ENCODE data around the gene ALPG. TPM values are rescaled to one million over a fixed set of nuclear protein-coding genes. Genes with fewer than 3 reads are reported as not detected.

Gene ALPG
- total and polyA plus RNA-seq, 2 of the 4 experiments (the other 2 are of a cell fraction): not detected

- Histone ChIP-seq H3K9me3 (ENCODE audit: control insufficient read depth, insufficient read depth, low read length) (peaks cover 5% of the 10 kb centered on the region; the same call in 1 of the 2 replicates), H3K27me3 (ENCODE audit: control insufficient read depth, insufficient read depth, low read length) (peaks cover 87% of the 10 kb centered on the region), H3K4me3 (ENCODE audit: insufficient read depth, low read depth, low read length) (no peak overlapping the region), H3K14ac (replicated peaks; ENCODE audit: low read depth, low read length) (no peak overlapping the region), H3K36me3 (ENCODE audit: control insufficient read depth, insufficient read depth, low read length) (no peaks in the 10 kb centered on the region), H3K9me1 (ENCODE audit: insufficient read depth, low read length) (no peaks in the 10 kb centered on the region), H2BK15ac (ENCODE audit: low read depth, low read length) (no peak overlapping the region), H2AFZ (replicated peaks; ENCODE audit: low read length, poor library complexity) (no peak overlapping the region), H4K5ac (ENCODE audit: low read depth, low read length) (no peak overlapping the region), H3K27ac (ENCODE audit: insufficient read depth, low read length) (no peak overlapping the region), H3K56ac (ENCODE audit: extremely low read depth, insufficient read depth, low read length) (no peak overlapping the region), H2BK20ac (ENCODE audit: low read depth, low read length) (no peak overlapping the region), H2BK5ac (ENCODE audit: low read depth, low read length, poor library complexity, severe bottlenecking) (no peak overlapping the region), H3K23ac (ENCODE audit: low read depth, low read length) (no peak overlapping the region), H4K91ac (ENCODE audit: insufficient read depth, low read depth, low read length) (no peak overlapping the region), H2BK120ac (ENCODE audit: low read depth, low read length) (no peak overlapping the region), H3K4ac (ENCODE audit: low read depth, low read length) (no peak overlapping the region), H3K9ac (ENCODE audit: low read depth, low read length) (no peak overlapping the region), H3K4me1 (ENCODE audit: control insufficient read depth, insufficient read depth, low read length) (no peaks in the 10 kb centered on the region), H3K18ac (ENCODE audit: low read depth, low read length) (no peak overlapping the region), H2AK9ac (replicated peaks; ENCODE audit: low read depth, low read length, poor library complexity) (no peak overlapping the region), H3K79me1 (ENCODE audit: low read depth in 1 of 2, low read length in 2 of 2) (no peaks in the 10 kb centered on the region), H4K20me1 (ENCODE audit: insufficient read depth, low read length) (no peaks in the 10 kb centered on the region; the same call in 1 of the 2 replicates), H2AK5ac (ENCODE audit: low read depth, low read length) (no peak overlapping the region), H3K4me2 (ENCODE audit: low read depth, low read length) (no peak overlapping the region), H4K8ac (ENCODE audit: low read depth in 2 of 2, low read length in 2 of 2) (no peak overlapping the region)
- WGBS, 2 experiments (ENCODE audit: extremely low coverage in 2 of 2, insufficient read length in 1 of 2): 57% methylated on average over 1 of the region's 5 CpGs; no CpG with 5 or more reads in 1 of the 2 experiments
- in situ Hi-C loops (cut with MboI; ENCODE audit: low sequenced_read_pairs) (no loop called here), intact Hi-C loops (cut with micrococcal nuclease) (no loop called here), dilution Hi-C loops (cut with HindIII; ENCODE audit: low sequenced_read_pairs, unreplicated experiment) (no loop called here)
- CTCF ChIA-PET: no interaction called here
- POLR2A ChIA-PET (ENCODE audit: unreplicated experiment): no interaction called here
- no TSS peak for BruUV-seq (replicated peaks)
- DNase-seq: no peak
- no peak for ATAC-seq (ENCODE audit: low read depth)
- TF ChIP-seq BHLHE40 (IDR thresholded peaks at IDR 0.05; ENCODE audit: low read depth, low read length) (no peak), FOS (IDR thresholded peaks at IDR 0.05; ENCODE audit: low read depth, low read length) (no peak), MAZ (IDR thresholded peaks at IDR 0.05; ENCODE audit: borderline replicate concordance, low read depth, low read length) (no peak), POLR2A (IDR thresholded peaks at IDR 0.05; ENCODE audit: low read depth, low read length) (no peak), ELK1 (IDR thresholded peaks at IDR 0.05; ENCODE audit: borderline replicate concordance, low read depth, low read length) (no peak), CEBPB (IDR thresholded peaks at IDR 0.05; ENCODE audit: low read depth, low read length) (no peak), RAD21 (IDR thresholded peaks at IDR 0.05; ENCODE audit: low read length) (no peak), RCOR1 (IDR thresholded peaks at IDR 0.05; ENCODE audit: insufficient replicate concordance, low read length) (no peak), NFE2L2 (IDR thresholded peaks at IDR 0.05; ENCODE audit: low read depth, low read length) (no peak), SMC3 (IDR thresholded peaks at IDR 0.05; ENCODE audit: low read depth, low read length) (no peak), RFX5 (IDR thresholded peaks at IDR 0.05; ENCODE audit: low read depth, low read length) (no peak), MAFK (IDR thresholded peaks at IDR 0.05; ENCODE audit: low read depth, low read length) (no peak), MXI1 (IDR thresholded peaks at IDR 0.05; ENCODE audit: borderline replicate concordance, low read depth, low read length) (no peak)
- TF ChIP-seq, protein P1, sequence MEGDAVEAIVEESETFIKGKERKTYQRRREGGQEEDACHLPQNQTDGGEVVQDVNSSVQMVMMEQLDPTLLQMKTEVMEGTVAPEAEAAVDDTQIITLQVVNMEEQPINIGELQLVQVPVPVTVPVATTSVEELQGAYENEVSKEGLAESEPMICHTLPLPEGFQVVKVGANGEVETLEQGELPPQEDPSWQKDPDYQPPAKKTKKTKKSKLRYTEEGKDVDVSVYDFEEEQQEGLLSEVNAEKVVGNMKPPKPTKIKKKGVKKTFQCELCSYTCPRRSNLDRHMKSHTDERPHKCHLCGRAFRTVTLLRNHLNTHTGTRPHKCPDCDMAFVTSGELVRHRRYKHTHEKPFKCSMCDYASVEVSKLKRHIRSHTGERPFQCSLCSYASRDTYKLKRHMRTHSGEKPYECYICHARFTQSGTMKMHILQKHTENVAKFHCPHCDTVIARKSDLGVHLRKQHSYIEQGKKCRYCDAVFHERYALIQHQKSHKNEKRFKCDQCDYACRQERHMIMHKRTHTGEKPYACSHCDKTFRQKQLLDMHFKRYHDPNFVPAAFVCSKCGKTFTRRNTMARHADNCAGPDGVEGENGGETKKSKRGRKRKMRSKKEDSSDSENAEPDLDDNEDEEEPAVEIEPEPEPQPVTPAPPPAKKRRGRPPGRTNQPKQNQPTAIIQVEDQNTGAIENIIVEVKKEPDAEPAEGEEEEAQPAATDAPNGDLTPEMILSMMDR (conservative IDR thresholded peaks at IDR 0.05; ENCODE audit: low read depth, low read length): no peak
- TF ChIP-seq, protein P2, sequence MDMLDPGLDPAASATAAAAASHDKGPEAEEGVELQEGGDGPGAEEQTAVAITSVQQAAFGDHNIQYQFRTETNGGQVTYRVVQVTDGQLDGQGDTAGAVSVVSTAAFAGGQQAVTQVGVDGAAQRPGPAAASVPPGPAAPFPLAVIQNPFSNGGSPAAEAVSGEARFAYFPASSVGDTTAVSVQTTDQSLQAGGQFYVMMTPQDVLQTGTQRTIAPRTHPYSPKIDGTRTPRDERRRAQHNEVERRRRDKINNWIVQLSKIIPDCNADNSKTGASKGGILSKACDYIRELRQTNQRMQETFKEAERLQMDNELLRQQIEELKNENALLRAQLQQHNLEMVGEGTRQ (IDR thresholded peaks at IDR 0.05; ENCODE audit: low read depth, low read length): no peak
Measured at GRCh38 chr2:232417489-232417888, 10.8 kb downstream of the ALPG start.
